ENCODE data around the gene P2RY12. TPM values are rescaled to one million over a fixed set of nuclear protein-coding genes. Genes with fewer than 3 reads are reported as not detected.

Gene P2RY12
- total RNA-seq, 1 experiment from 2014 or later, result not detected

Other genes with a start within 250 kb of the P2RY12 start
- gene GPR171, start 181.5 kb downstream of the P2RY12 start, total RNA-seq (2014; rRNA removed; shearing (Covaris generic)), result not detected in 2 replicates
- gene P2RY14, start 106.2 kb downstream of the P2RY12 start, total RNA-seq (2014; rRNA removed; shearing (Covaris generic)), result not detected in 2 replicates
- gene GPR87, start 67.9 kb downstream of the P2RY12 start, total RNA-seq (2014; rRNA removed; shearing (Covaris generic)), result 0.20 TPM in 1 of 2 replicates, not detected in the other
- gene P2RY13, start 55.2 kb downstream of the P2RY12 start, total RNA-seq (2014; rRNA removed; shearing (Covaris generic)), result not detected in 2 replicates
- 0.07 TPM in 1 of 2 replicates, not detected in the other for gene IGSF10, start 76.3 kb upstream of the P2RY12 start, total RNA-seq (2014; rRNA removed; shearing (Covaris generic))

Measured in G401 (cell line).